Heart left ventricle (tissue), 13 donors: ENCODE measurements around the gene OS9.

Source experiments
- POLR2A ChIP-seq, 2 donors: fragments of 450-650 bp; IDR thresholded peaks; one replicate each; pipeline ENCODE4 v1.6.1; 2017; ENCODE audit warnings: antibody characterized with exemption in 2 of 2, mild to moderate bottlenecking in 2 of 2, moderate library complexity in 2 of 2
- TF ChIP-seq, protein P1 (sequence below), 12 donors: fragments of 200-600 bp; sonication (generic) in 4 of 12; IDR thresholded peaks; one replicate each; pipeline versions ENCODE4 v1.5.0 to v1.8.0; 2018 to 2022; ENCODE audit warnings: antibody characterized with exemption in 12 of 12, mild to moderate bottlenecking in 5 of 12
- donor health status: ischemic (EF 13 %, LVEDD 7.1; RV severe dilation, severe dysfunction).
- donor health status: DM: no; HTN: yes; CAD: no.
- donor health status: DM: no; HTN: no; CAD: no.
- donor health status: ischemic (EF 25% LVEDD 6.9; RV normal size, moderate dysfunction).
- donor health status: ischemic (EF 25% LVEDD 5.7; RV mildly dilated, moderate dysfunction).
- donor health status: ischemic (EF 35%, LVEDD 5.7; RV mildly dilated, moderate dysfunction).
- donor health status: nonischemic (EF 11% LVEDD 7.7; RV severe dilation, severe dysfunction).
- donor health status: DM: yes; HTN: yes; CAD: no.
- donor health status: PGD.
- donor health status: ischemic (EF 29% LVEDD 5.4; RV normal size, mild dysfunction).
- donor health status: nonischemic (EF 23%, LVEDD 6.1; RV moderate dilation, normal function).

- TF ChIP-seq, protein P1, sequence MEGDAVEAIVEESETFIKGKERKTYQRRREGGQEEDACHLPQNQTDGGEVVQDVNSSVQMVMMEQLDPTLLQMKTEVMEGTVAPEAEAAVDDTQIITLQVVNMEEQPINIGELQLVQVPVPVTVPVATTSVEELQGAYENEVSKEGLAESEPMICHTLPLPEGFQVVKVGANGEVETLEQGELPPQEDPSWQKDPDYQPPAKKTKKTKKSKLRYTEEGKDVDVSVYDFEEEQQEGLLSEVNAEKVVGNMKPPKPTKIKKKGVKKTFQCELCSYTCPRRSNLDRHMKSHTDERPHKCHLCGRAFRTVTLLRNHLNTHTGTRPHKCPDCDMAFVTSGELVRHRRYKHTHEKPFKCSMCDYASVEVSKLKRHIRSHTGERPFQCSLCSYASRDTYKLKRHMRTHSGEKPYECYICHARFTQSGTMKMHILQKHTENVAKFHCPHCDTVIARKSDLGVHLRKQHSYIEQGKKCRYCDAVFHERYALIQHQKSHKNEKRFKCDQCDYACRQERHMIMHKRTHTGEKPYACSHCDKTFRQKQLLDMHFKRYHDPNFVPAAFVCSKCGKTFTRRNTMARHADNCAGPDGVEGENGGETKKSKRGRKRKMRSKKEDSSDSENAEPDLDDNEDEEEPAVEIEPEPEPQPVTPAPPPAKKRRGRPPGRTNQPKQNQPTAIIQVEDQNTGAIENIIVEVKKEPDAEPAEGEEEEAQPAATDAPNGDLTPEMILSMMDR (IDR thresholded peaks at IDR 0.05): no peak
- no peak for TF ChIP-seq POLR2A (IDR thresholded peaks at IDR 0.05)
Measured at GRCh38 chr12:57761391-57761998, 67.6 kb downstream of the OS9 start.
